ENCODE data around the gene MRPL54.

Gene MRPL54

DNA sequence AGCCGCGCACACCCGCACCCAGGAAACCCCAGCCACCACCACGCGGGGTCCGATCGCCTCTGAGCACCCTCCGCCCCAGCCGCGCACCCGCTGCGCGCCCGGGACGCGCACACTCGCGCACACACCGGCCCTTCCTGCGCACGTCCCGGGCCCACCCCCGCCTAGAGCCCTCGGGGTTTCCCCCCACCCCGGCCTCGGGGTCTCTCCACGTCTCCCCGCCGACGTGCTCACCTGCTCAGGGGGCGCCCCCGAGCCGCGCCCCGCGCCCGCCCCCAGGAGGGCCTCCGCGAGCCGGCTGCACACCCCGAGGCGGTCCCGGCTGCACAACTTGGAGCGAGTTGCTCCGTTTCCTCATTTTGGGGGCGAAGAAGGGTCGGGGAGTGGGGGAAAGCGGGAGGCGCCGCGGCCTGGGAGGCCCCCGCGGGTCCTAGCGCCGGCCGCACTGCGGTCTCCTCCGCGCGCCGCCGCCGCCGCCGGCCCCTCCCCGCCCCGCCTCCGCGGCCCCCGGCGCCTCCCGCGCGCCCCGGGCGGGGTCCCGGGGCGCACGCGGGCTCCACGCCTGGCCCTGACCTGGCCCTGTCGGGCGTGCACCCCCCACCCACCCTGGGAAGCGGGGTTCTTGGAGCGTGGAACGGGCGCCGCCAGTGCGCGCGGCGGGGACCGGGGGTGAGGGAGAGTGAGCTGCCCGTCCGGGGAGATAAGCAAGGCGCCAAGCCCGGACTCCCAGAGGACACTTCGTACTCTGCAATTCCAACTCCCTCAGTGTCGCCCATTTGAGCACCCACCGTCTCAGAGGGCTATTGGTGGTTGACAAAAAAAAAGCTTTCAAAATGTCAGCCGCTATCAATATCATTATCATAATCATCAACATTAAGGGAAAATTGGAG is 23.7 kb downstream of the MRPL54 start, which contains the start of gene MATK:
TSS of gene MATK (minus strand) at position 444 of the 887 bp plus-strand sequence. CDS start 1,246 bp downstream, outside the sequence.
- DNase-seq (peak; percentile 54), ATAC-seq (peak; percentile 50)

- DNase-seq (peak; percentile 30), ATAC-seq (peak; percentile 35)
These were observed 26.7 kb downstream of the MRPL54 start for GRCh38 chr19:3788996-3789778.

GRCh38 chr19:3790209-3790734 is 27.8 kb downstream of the MRPL54 start:
- no peak for ATAC-seq

GRCh38 chr19:3790941-3791340 is 28.5 kb downstream of the MRPL54 start:
- DNase-seq: no peak
- no peak for ATAC-seq

More at GRCh38 chr19:3790209-3790734, 27.8 kb downstream of the MRPL54 start:
- DNase-seq: no peak

- ATAC-seq (no peak), DNase-seq (no peak)
These were observed 29.6 kb downstream of the MRPL54 start for GRCh38 chr19:3792114-3792513.

- ATAC-seq (no peak), DNase-seq (no peak)
These were observed 31.3 kb downstream of the MRPL54 start for GRCh38 chr19:3793799-3794198.

GRCh38 chr19:3796358-3796757 is 33.9 kb downstream of the MRPL54 start:
- ATAC-seq: no peak

DNA sequence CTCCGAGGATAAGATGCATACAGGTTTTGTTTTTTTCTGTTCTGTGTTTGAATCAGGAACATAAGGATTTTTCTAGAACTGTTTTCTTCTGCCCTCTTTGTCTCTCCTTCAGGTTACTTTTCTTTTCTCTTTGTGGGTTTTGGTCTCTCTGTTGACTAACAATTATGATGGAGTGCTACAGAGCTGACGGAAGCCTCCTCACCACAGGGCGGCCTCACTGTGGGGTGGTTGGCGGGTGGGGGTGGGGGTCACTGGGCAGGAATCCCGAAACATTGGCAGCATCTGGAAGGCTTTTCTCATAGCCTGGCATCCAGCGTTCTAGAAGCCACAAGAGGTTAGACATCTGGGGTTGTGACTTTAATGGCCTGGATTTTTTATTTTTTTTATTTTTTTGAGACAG is 35.7 kb downstream of the MRPL54 start:
- DNase-seq: no peak
- peak; percentile 68 for ATAC-seq

More at GRCh38 chr19:3796358-3796757, 33.9 kb downstream of the MRPL54 start:
- no peak for DNase-seq

GRCh38 chr19:3800996-3801395 is 38.5 kb downstream of the MRPL54 start:
- DNase-seq (no peak), ATAC-seq (no peak)

GRCh38 chr19:3801412-3802096 is 39.1 kb downstream of the MRPL54 start:
- peak; percentile 52 for ATAC-seq
- DNase-seq: peak; percentile 67

DNA sequence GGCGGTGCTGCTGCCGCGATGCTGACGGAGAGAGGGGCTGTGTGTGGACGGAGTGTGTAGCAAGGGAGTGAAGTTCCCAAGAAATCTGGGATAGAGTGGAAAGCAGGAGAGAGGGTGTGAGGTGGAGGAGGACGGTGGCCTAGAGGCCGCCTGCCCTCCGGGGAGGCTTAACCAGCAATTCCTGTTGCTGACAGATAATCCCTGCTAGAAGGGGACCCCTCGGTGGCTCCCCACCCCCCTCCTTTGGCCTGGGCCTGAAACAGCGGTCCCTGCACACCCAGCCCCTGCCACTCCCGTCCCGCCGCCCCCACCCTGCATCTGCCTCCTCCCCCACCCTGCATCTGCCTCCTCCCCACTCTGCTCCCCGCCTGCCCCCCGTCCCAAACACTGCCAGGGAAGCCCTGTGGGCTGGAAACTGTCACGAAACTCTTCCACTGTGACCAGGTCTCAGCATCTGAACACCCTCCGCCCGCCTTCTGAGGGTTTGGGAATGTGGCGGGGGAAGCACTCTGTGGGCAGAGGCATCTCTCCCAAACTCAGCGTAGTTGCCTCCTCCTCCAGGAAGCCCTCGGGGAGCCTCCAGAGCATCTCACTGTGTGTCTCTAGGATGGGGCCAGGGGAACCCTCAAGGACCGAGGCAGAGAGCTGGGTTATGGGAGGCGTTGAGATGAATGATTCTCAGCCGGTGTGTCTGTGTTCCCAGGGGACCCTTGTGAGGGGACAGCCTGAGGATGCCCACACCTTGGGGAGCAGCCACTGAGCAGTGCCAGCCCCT is 40.8 kb downstream of the MRPL54 start:
- ATAC-seq: no peak
- no peak for DNase-seq

DNA sequence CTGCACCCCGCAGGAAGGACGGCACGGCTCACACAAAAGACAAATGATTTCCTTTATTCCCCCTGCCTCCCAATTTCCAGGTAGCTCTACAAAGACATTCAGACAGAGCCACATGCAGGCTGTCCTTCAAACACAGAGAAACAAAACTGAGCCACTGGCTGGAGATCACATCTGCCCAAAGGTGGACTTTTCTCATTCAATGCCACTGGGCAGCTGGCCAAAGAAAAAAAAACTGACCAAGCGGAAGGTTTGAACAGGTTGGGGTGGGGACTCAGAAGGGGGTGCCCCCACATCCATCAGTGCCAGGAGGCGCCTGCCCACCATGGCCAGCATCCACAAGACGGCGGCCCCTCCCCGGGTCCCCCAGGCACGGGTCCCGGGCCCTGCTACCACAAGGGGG is 41.5 kb downstream of the MRPL54 start:
- no peak for ATAC-seq

GRCh38 chr19:3804429-3804828 is 41.9 kb downstream of the MRPL54 start:
- ATAC-seq: no peak
- DNase-seq: no peak

More for the DNA sequence above, 41.5 kb downstream of the MRPL54 start:
- DNase-seq: no peak

DNA sequence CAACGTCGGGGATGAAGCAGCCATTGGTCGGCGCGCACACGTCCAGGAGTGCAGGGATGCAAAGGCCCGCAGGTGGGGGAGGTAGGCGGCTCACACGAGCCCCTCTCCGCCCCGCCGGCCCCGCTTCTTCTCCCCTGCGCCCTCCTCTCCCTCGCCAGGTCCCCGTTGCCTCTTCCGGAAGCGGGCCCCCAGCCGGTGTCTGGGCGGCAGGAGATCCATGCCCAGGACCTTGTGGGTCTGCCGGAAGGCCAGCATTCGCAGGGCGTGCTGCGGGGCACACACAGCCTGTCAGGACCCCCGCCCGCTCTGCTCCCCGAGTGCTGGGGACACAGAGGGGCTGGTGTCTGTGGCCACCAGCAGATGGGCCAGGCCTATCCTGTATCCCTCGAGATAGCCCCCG is 43.4 kb downstream of the MRPL54 start:
- DNase-seq: no peak
- ATAC-seq: no peak

- no peak for DNase-seq
- no peak for ATAC-seq
These were observed 44.6 kb downstream of the MRPL54 start for GRCh38 chr19:3807131-3807480.

DNA sequence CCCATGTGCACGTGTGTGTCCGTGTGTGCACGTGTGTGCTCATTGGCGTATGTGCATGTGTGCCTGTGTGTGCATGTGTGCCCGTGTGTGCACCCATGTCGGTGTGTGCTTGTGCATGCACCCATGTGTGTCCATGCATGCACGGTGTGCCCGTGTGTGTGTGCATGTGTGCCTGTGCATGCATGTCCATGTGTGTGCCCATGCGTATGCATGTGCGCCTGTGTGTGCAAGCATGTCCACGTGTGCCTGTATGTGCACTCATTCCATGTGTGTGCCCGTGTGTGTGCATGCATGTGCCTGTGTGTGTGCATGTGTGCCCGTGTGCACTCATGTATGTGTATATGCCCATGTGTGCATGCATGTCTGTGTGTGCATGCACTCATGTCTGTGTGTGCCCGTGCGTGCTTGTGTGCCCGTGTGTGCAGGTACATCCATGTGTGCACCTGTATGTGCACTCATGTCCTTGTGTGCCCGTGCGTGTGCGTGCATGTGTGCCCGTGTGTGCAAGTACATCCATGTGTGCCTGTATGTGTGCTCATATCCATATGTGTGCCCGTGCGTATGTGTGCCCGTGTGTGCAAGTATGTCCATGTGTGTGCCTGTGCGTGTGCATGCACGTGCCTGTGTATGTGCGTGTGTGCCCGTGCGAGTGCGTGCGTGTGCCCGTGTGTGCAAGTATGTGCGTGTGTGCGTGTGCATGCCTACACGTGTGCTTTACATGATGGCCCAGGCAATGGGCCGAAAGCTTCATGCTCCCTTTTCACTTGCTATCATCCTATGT is 45.3 kb downstream of the MRPL54 start:
- ATAC-seq (no peak), DNase-seq (no peak)

DNA sequence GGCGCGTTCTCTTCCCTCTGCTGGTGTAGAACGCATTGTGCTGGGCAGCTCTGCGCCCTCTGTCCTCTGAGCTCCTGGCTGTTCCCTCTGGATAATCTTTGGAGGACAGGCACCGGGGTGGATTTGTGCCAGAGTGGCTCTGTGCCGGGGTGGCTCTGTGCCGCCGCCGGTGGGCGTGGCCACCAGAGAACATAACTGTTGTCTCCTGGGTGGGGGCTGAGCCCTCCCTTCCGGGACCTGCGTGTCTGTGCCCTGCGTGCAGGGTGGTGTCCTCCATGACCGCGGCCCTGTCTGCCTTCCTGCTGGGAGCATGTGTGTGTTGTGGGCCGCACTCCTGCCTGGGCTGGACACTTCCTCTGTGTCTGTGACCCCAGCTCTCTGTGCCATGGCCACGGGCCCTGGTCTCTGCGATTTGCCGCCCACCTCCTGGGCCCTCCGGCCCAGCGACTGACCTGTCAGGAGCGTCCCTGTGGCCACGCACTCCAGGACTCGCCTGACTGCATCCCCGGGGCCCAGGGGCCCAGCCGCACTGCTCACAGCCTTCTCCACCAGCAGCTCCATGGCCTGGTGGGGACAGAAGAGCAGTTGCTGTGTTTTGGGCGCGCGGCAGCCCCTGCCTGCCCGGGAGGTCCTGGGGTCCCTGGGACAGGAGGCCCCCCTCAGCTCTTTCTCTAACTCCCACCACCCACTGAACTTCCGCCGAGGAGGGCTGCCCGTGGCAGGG is 46.1 kb downstream of the MRPL54 start:
- ATAC-seq: no peak
- DNase-seq: no peak

GRCh38 chr19:3809881-3810707 is 47.6 kb downstream of the MRPL54 start:
- ATAC-seq (no peak), DNase-seq (peak; percentile 57)

Measured in stimulated activated naive CD8-positive, alpha-beta T cell treated with anti-CD3 and anti-CD28 coated beads, Interleukin-15, Interleukin-2, amounts not matched to agents 100 U/mL and 50 U/mL, for 24 hours (primary cell).